HCT116 (cell line): Measurements from ENCODE around the gene ANKRD18A. TPM values are rescaled to one million over a fixed set of nuclear protein-coding genes. Genes with fewer than 3 reads are reported as not detected.

Source experiments
- ATAC-seq: fragments of 200-7000 bp; cut with Tn5 transposase; 2 replicates; pipeline ENCODE4 v1.9.1; 2020; ENCODE audit warnings: mild to moderate bottlenecking, moderate library complexity
- BruUV-seq: library from RNA; stranded (reverse); fragments of 400-500 nt; replicated peaks from 2 replicates; lab custom pipeline; 2021; lab: Mats Ljungman, UMichigan
- CTCF ChIA-PET: fragments of 300-600 bp; sonication (Branson Sonifier 250); formaldehyde crosslinking; loops from one replicate; lab custom pipeline; 2021; ENCODE audit warnings: antibody characterized with exemption; lab: Charles Lee
- POLR2A ChIA-PET: fragments of 300-600, 350-600 bp; sonication (Branson Sonifier 250); formaldehyde crosslinking; loops from one replicate; lab custom pipeline; 2021; ENCODE audit warnings: antibody characterized with exemption; lab: Charles Lee
- RAD21 ChIA-PET, 2 experiments: fragments of 300-600 bp; sonication (Branson Sonifier 250); formaldehyde crosslinking; loops; one replicate each; lab custom pipeline; 2023; ENCODE audit warnings: low total read pairs in 2 of 2; ENCODE audit not compliant: uncharacterized antibody in 2 of 2, unreplicated experiment in 2 of 2, low non-redundant PET in 1 of 2; lab: Charles Lee
- DNase-seq: peaks from one replicate; pipeline ENCODE4 v3.0.0-alpha.2; 2010; ENCODE audit warnings: low read depth, low spot score
- H2AFZ ChIP-seq: fragments of 200-600 bp; shearing (Covaris generic), sonication (generic); 2 replicates; pipeline ENCODE4 v1.6.1; 2017; ENCODE audit warnings: low read depth, mixed run types, mixed read lengths, antibody characterized with exemption, low read length; ENCODE audit not compliant: poor library complexity, severe bottlenecking
- H3K27ac ChIP-seq: 2 replicates; pipeline ENCODE4 v1.5.1; 2012; ENCODE audit warnings: low read depth, low read length
- H3K27me3 ChIP-seq: fragments of 200-600 bp; sonication (generic); 2 replicates; pipeline ENCODE4 v1.6.1; 2016; ENCODE audit warnings: mixed run types, low read length, mixed read lengths; ENCODE audit not compliant: insufficient read depth
- H3K36me3 ChIP-seq, 2 experiments: fragments of 200-500 bp in 1 of 2; fragments of 200-600 bp in 1 of 2; sonication (Bioruptor generic) in 1 of 2; sonication (generic) in 1 of 2; 2 replicates each; pipeline versions ENCODE4 v1.5.1 to v1.6.1; 2014 to 2016; ENCODE audit warnings: low read length in 2 of 2, inconsistent platforms in 1 of 2, mixed read lengths in 1 of 2, mixed run types in 1 of 2; ENCODE audit not compliant: insufficient read depth in 2 of 2, control insufficient read depth in 1 of 2
- H3K4me1 ChIP-seq, 2 experiments: fragments of 200-600 bp in 1 of 2; sonication (generic) in 1 of 2; 2 replicates each; pipeline versions ENCODE4 v1.5.1 to v1.6.1; 2012 to 2017; ENCODE audit warnings: low read length in 2 of 2, inconsistent platforms in 1 of 2, mild to moderate bottlenecking in 1 of 2, mixed read lengths in 1 of 2, mixed run types in 1 of 2, moderate library complexity in 1 of 2; ENCODE audit not compliant: insufficient read depth in 2 of 2, control insufficient read depth in 1 of 2
- H3K4me2 ChIP-seq: fragments of 200-600 bp; sonication (generic); 2 replicates; pipeline ENCODE4 v1.6.1; 2017; ENCODE audit warnings: mixed run types, low read length, mixed read lengths
- H3K4me3 ChIP-seq, 2 experiments: fragments of 200-600 bp in 1 of 2; sonication (generic) in 1 of 2; replicated peaks in 1 of 2; 2 replicates each; pipeline ENCODE4 v1.5.1; 2011 to 2016; ENCODE audit warnings: low read length in 2 of 2, control low read depth in 1 of 2, low read depth in 1 of 2, mild to moderate bottlenecking in 1 of 2, mixed read lengths in 1 of 2, mixed run types in 1 of 2
- H3K79me2 ChIP-seq: fragments of 200-600 bp; sonication (generic); 2 replicates; pipeline ENCODE4 v1.6.1; 2017; ENCODE audit warnings: mild to moderate bottlenecking, mixed run types, low read length, moderate library complexity, mixed read lengths; ENCODE audit not compliant: insufficient read depth
- H3K9ac ChIP-seq: fragments of 200-600 bp; sonication (generic); 2 replicates; pipeline ENCODE4 v1.6.1; 2016; ENCODE audit warnings: low read length, mixed read lengths
- H3K9me2 ChIP-seq: fragments of 200-600 bp; sonication (generic), shearing (Covaris generic); 2 replicates; pipeline ENCODE4 v1.6.1; 2017; ENCODE audit warnings: mixed run types, mild to moderate bottlenecking, moderate library complexity; ENCODE audit not compliant: insufficient read depth
- H3K9me3 ChIP-seq, 2 experiments: fragments of 200-500 bp in 1 of 2; fragments of 200-600 bp in 1 of 2; sonication (Bioruptor generic) in 1 of 2; sonication (generic) in 1 of 2; 2 replicates each; pipeline ENCODE4 v1.6.1; 2014 to 2017; ENCODE audit warnings: low read length in 2 of 2, mixed read lengths in 2 of 2, inconsistent platforms in 1 of 2, low read depth in 1 of 2, mild to moderate bottlenecking in 1 of 2, mixed run types in 1 of 2, moderate library complexity in 1 of 2; ENCODE audit not compliant: control insufficient read depth in 1 of 2, insufficient read depth in 1 of 2
- H4K20me1 ChIP-seq: fragments of 200-600 bp; sonication (generic), shearing (Covaris generic); 2 replicates; pipeline ENCODE4 v1.6.1; 2017; ENCODE audit warnings: mixed run types, mild to moderate bottlenecking, moderate library complexity; ENCODE audit not compliant: insufficient read depth
- EGR1 ChIP-seq: IDR thresholded peaks from 2 replicates; pipeline ENCODE4 v1.6.1; 2012; ENCODE audit warnings: low read depth
- ELF1 ChIP-seq: IDR thresholded peaks from 2 replicates; pipeline ENCODE4 v1.6.1; 2012; ENCODE audit warnings: low read depth, borderline replicate concordance
- EZH2 ChIP-seq: fragments of 200-600 bp; sonication (generic); IDR thresholded peaks from 2 replicates; pipeline ENCODE4 v1.6.1; 2017; ENCODE audit warnings: antibody characterized with exemption, mixed run types
- FOSL1 ChIP-seq: IDR thresholded peaks from 2 replicates; pipeline ENCODE4 v1.6.1; 2012; ENCODE audit warnings: low read depth
- JUND ChIP-seq: IDR thresholded peaks from 2 replicates; pipeline ENCODE4 v1.6.1; 2012
- MAX ChIP-seq: IDR thresholded peaks from 2 replicates; pipeline ENCODE4 v1.6.1; 2012
- SRF ChIP-seq: IDR thresholded peaks from 2 replicates; pipeline ENCODE4 v1.6.1; 2012; ENCODE audit warnings: low read depth
- TCF7L2 ChIP-seq: IDR thresholded peaks from 2 replicates; pipeline ENCODE4 v1.7.0; 2011; ENCODE audit warnings: borderline replicate concordance, inconsistent platforms; ENCODE audit not compliant: insufficient read depth, insufficient read length; ENCODE audit errors: extremely low read depth
- ZBTB33 ChIP-seq: IDR thresholded peaks from 2 replicates; pipeline ENCODE4 v1.6.1; 2011; ENCODE audit warnings: mild to moderate bottlenecking, low read length, moderate library complexity; ENCODE audit not compliant: insufficient replicate concordance; ENCODE audit errors: extremely low read depth
- ZFX ChIP-seq: fragments of 450-650 bp; IDR thresholded peaks from 2 replicates; pipeline ENCODE4 v1.6.1; 2017
- ZNF274 ChIP-seq: fragments of 200-500 bp; sonication (Bioruptor generic); IDR thresholded peaks from 2 replicates; pipeline ENCODE4 v1.6.1; 2014; ENCODE audit warnings: mild to moderate bottlenecking, low read depth, low read length, inconsistent platforms
- intact Hi-C: fragments of 100-400 bp; cut with micrococcal nuclease; formaldehyde crosslinking; loops from 2 replicates; pipeline ENCODE4 v1.10.0; 2022
- total RNA-seq: library from RNA; stranded (reverse); gene quantifications from one replicate; pipeline ENCODE4 v1.2.1, GENCODE V29; 2021; ENCODE audit not compliant: unreplicated experiment

The ANKRD18A gene
- total RNA-seq, 1 experiment from 2014 or later = 24.2 TPM

GRCh38 chr9:38626006-38626405 lies 5.6 kb upstream of the ANKRD18A start:
- DNase-seq = no peak
- peaks cover 0 to 3% of the 10 kb centered on the region in 2 experiments; a peak in 1 of 4 replicates for H3K4me1 ChIP-seq
- POLR2A ChIA-PET = no interaction called here
- no peaks in the 10 kb centered on the region for H3K36me3 ChIP-seq
- ATAC-seq = no peak
- no peaks in the 10 kb centered on the region for H3K27me3 ChIP-seq
- H3K9me2 ChIP-seq = no peaks in the 10 kb centered on the region
- H3K4me2 ChIP-seq = no peak overlapping the region
- no peak for TF ChIP-seq MAX
- TF ChIP-seq FOSL1 = no peak
- no peak for TF ChIP-seq SRF
- no peak for TF ChIP-seq ZFX
- TF ChIP-seq ZBTB33 = no peak
- no peak for TF ChIP-seq ELF1
- TF ChIP-seq EGR1 = no peak
- no peak for TF ChIP-seq JUND
- no peak for TF ChIP-seq EZH2
- no peak for TF ChIP-seq TCF7L2
- TF ChIP-seq ZNF274 = no peak
- TF ChIP-seq, all 23 proteins: peak for 0
- no peak overlapping the region for H2AFZ ChIP-seq
- intact Hi-C loops = no loop called here
- H3K9ac ChIP-seq = no peak overlapping the region
- H3K27ac ChIP-seq = no peak overlapping the region
- BruUV-seq = no TSS peak
- no peak overlapping the region for H3K4me3 ChIP-seq
- ChIA-PET RAD21 (no interaction called here), CTCF (no interaction called here)
- no peaks in the 10 kb centered on the region for H3K79me2 ChIP-seq
- H3K9me3 ChIP-seq = no peaks in the 10 kb centered on the region
- H4K20me1 ChIP-seq = no peaks in the 10 kb centered on the region
